Lower lobe of right lung (tissue), 2 donors: Measurements from ENCODE around the gene SLMAP. TPM values are rescaled to one million over a fixed set of nuclear protein-coding genes. Genes with fewer than 3 reads are reported as not detected.
"Not testable (repeated sequence)": the region's sequence is repeated elsewhere in the genome, so short reads cannot be mapped to it uniquely, and the experiment has no call there.

Experiments used
- ATAC-seq, 2 donors: fragments of 200-7000 bp; cut with Tn5 transposase; one replicate each; pipeline ENCODE4 v1.9.1; 2020 to 2022; ENCODE audit warnings: mild to moderate bottlenecking in 2 of 2, moderate library complexity in 2 of 2
- DNase-seq: peaks from one replicate; pipeline ENCODE4 v3.0.0-alpha.2; 2020
- H3K27ac ChIP-seq: fragments of 200-600 bp; one replicate; pipeline ENCODE4 v1.8.0; 2022
- H3K27me3 ChIP-seq: fragments of 200-600 bp; one replicate; pipeline ENCODE4 v1.8.0; 2022; ENCODE audit warnings: low read depth
- H3K36me3 ChIP-seq: fragments of 200-600 bp; one replicate; pipeline ENCODE4 v1.8.0; 2022; ENCODE audit warnings: mild to moderate bottlenecking
- H3K4me1 ChIP-seq: fragments of 200-600 bp; one replicate; pipeline ENCODE4 v1.8.0; 2022
- H3K4me3 ChIP-seq: fragments of 200-600 bp; one replicate; pipeline ENCODE4 v1.8.0; 2022; ENCODE audit warnings: mild to moderate bottlenecking
- H3K9me3 ChIP-seq: fragments of 200-600 bp; one replicate; pipeline ENCODE4 v1.8.0; 2022
- intact Hi-C: fragments of 100-400 bp; cut with DNase I; formaldehyde crosslinking; loops from one replicate; pipeline ENCODE4 v1.11.0; 2022
- total RNA-seq: library from RNA; stranded (reverse); fragmentation: NEBNext Ultra II Directional; extraction: Animal tissue kit (Norgen Biotek cat#: 25700); gene quantifications from one replicate; pipeline ENCODE4 v1.2.1, GENCODE V29; 2021
- TF ChIP-seq, protein P1 (sequence below): fragments of 200-600 bp; IDR thresholded peaks from one replicate; pipeline ENCODE4 v1.8.0; 2022; ENCODE audit warnings: antibody characterized with exemption, mild to moderate bottlenecking
- donor health status: DM: no; HTN: yes; CAD: no; lungs with severe emphysema.

Gene SLMAP
- total RNA-seq, 1 donor from 2014 or later, result 66.3 TPM

DNA sequence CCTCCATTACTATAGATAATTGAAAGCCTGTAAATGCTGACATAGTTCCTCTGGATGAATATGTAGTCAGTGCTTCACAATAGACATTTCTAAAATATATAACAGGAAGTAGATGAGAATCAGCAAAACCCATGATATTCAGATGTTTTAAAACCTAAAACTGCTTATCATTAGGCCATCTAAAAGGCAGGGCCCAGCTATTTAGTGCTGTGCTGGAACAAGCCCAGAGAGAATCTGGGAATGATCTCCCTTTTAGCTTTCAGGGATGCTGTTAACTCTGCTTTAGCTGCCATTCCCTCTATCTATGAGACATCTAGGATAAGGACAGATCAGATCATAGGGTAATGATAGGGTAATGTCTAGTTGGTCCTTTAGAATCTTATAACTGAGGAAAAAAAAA is 106.8 kb downstream of the SLMAP start:
- Histone ChIP-seq H3K36me3 (peaks cover 78% of the 10 kb centered on the region), H3K4me3 (no peak overlapping the region)

DNA sequence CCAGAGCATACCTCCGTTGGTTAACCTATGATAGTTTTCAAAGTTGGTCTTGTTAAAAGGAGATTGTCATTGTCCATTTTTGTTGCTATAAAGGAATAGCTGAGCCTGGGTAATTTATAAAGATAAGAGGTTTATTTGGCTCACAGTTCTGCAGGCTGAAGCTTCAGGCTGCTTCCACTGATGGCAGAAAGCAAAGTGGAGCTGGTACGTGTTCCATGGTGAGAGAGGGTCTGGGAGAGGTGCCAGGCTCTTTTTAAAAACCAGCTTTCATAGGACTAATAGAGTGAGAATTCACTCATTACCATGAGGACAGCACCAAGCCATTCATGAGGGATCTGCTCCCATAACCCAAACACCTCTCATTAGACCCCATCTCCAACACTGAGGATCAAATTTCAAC is 107.3 kb downstream of the SLMAP start:
- Histone ChIP-seq H3K36me3 (peaks cover 73% of the 10 kb centered on the region), H3K27ac (no peak overlapping the region), H3K4me1 (no peaks in the 10 kb centered on the region), H3K9me3 (no peaks in the 10 kb centered on the region), H3K27me3 (no peaks in the 10 kb centered on the region), H3K4me3 (no peak overlapping the region)
- TF ChIP-seq, protein P1, sequence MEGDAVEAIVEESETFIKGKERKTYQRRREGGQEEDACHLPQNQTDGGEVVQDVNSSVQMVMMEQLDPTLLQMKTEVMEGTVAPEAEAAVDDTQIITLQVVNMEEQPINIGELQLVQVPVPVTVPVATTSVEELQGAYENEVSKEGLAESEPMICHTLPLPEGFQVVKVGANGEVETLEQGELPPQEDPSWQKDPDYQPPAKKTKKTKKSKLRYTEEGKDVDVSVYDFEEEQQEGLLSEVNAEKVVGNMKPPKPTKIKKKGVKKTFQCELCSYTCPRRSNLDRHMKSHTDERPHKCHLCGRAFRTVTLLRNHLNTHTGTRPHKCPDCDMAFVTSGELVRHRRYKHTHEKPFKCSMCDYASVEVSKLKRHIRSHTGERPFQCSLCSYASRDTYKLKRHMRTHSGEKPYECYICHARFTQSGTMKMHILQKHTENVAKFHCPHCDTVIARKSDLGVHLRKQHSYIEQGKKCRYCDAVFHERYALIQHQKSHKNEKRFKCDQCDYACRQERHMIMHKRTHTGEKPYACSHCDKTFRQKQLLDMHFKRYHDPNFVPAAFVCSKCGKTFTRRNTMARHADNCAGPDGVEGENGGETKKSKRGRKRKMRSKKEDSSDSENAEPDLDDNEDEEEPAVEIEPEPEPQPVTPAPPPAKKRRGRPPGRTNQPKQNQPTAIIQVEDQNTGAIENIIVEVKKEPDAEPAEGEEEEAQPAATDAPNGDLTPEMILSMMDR, result no peak
- intact Hi-C loops, result no loop called here
- DNase-seq (no peak), ATAC-seq (no peak)

More for the DNA sequence above, 106.8 kb downstream of the SLMAP start:
- intact Hi-C loops, result no loop called here
- no peaks in the 10 kb centered on the region for H3K9me3 ChIP-seq
- no peak for DNase-seq
- no peak for ATAC-seq
- H3K4me1 ChIP-seq, result no peaks in the 10 kb centered on the region
- H3K27me3 ChIP-seq, result no peaks in the 10 kb centered on the region
- TF ChIP-seq, protein P1, result no peak
- no peak overlapping the region for H3K27ac ChIP-seq

DNA sequence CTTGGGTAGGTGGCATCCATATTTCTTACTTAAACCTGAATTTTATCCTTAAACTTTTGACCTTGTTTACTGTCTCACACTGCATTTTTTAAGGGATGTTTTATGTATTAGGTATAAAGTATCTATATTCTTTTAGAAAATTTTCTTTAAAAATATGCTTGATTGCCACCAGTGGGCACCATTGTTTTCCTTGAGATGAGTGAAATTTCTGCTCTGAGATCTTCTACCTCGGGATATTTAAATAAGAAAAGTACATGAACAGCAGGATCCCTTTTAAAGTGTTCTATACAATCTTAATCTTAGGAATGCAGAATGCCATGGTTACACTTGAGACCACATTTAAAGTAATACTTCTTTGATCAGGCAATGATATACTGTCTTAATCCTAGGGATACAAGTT is 108.7 kb downstream of the SLMAP start:
- Histone ChIP-seq H3K36me3 (peaks cover 65% of the 10 kb centered on the region), H3K4me3 (no peak overlapping the region), H3K27me3 (no peaks in the 10 kb centered on the region), H3K27ac (no peak overlapping the region), H3K4me1 (no peaks in the 10 kb centered on the region), H3K9me3 (no peaks in the 10 kb centered on the region)
- intact Hi-C loops, result no loop called here
- ATAC-seq, result no peak
- TF ChIP-seq, protein P1, result no peak
- DNase-seq, result no peak

DNA sequence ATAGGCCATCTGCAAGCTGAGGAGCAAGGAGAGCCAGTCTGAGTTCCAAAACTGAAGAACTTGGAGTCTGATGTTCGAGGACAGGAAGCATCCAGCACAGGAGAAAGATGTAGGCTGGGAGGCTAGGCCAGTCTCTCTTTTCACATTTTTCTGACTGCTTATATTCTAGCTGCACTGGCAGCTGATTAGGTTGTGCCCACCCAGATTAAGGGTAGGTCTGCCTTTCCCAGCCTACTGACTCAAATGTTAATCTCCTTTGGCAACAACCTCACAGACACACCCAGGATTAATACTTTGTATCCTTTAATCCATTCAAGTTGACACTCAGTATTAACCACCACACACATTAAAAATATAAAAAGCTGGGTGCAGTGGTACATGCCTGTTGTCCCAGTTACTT is 113.0 kb downstream of the SLMAP start:
- DNase-seq, ATAC-seq, H3K4me3 ChIP-seq, H3K4me1 ChIP-seq, H3K27ac ChIP-seq, H3K27me3 ChIP-seq, H3K9me3 ChIP-seq, intact Hi-C loops: not testable (repeated sequence)
- peaks cover 58% of the 10 kb centered on the region for H3K36me3 ChIP-seq

DNA sequence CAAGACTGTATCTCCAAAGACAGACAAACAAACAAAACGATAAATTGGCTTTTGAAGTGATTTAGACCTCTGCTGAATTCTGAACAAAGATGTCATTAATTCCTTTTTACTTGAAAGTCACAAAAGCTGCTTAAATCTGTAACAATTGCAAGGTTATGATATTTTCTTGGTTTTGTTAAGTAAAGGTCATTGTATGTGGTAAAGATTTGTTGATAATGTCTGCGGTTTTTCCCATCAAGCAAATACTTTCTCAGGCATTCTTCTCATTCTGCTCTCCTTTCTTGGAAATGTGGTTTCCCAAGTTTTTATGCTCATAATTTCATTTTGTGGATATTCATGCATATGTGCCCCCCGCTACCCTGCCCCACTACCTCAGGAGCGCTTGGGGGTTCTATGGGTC is 116.5 kb downstream of the SLMAP start:
- H3K36me3 ChIP-seq, result peaks cover 31% of the 10 kb centered on the region
- H3K27ac ChIP-seq, result no peak overlapping the region
- DNase-seq, result no peak
- no peaks in the 10 kb centered on the region for H3K4me1 ChIP-seq
- TF ChIP-seq, protein P1, result no peak
- no peak for ATAC-seq
- no peak overlapping the region for H3K4me3 ChIP-seq
- H3K27me3 ChIP-seq, result no peaks in the 10 kb centered on the region
- no peaks in the 10 kb centered on the region for H3K9me3 ChIP-seq
- intact Hi-C loops, result no loop called here

DNA sequence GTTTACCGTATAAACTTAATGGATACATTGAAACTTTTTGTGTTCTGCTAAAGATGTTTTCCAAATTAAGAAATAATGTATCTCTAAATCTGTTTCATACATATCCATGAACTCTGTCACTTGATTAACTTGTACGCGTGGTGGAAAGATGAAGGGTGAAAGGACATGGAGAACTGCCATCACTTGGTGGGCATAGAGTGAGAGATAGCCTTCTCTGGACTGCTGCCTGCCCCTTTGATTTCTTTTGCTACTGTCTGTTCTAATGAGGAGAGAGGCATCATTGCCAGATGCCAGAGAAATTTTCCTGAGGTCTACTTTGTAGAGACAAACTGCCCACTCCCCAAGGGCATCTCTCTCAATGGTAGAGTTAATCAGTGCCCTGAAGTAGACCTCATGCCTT is 120.5 kb downstream of the SLMAP start:
- no peaks in the 10 kb centered on the region for H3K27me3 ChIP-seq

More for the DNA sequence above, 120.5 kb downstream of the SLMAP start:
- Histone ChIP-seq H3K4me3 (no peak overlapping the region), H3K9me3 (no peaks in the 10 kb centered on the region), H3K4me1 (no peaks in the 10 kb centered on the region), H3K36me3 (peaks cover 19% of the 10 kb centered on the region), H3K27ac (no peak overlapping the region)
- DNase-seq, result no peak
- ATAC-seq, result no peak
- intact Hi-C loops, result no loop called here
- TF ChIP-seq, protein P1, result no peak
